H7 (cell line): ENCODE data around the gene LY6G5B. TPM values are rescaled to one million over a fixed set of nuclear protein-coding genes. Genes with fewer than 3 reads are reported as not detected.
A peak's percentile ranks its signal among the peaks of the same experiment; 100 is the strongest.

Experiments used
- DNase-seq: peaks from one replicate; pipeline ENCODE4 v3.0.0; 2012
- H3K27me3 ChIP-seq: 2 replicates; pipeline ENCODE4 v1.6.0; 2011; ENCODE audit warnings: mild to moderate bottlenecking, low read length; ENCODE audit not compliant: control insufficient read depth, insufficient read depth
- H3K36me3 ChIP-seq: replicated peaks from 2 replicates; pipeline ENCODE4 v1.5.1; 2011; ENCODE audit warnings: low read length; ENCODE audit not compliant: control insufficient read depth, insufficient read depth
- H3K4me3 ChIP-seq: 2 replicates; pipeline ENCODE4 v1.5.1; 2011; ENCODE audit warnings: low read depth, mild to moderate bottlenecking, control low read depth, low read length, moderate library complexity; ENCODE audit not compliant: insufficient read depth
- total RNA-seq: library from RNA; depleted of rRNA; stranded (reverse); fragments of >200 nt; shearing (Covaris generic); gene quantifications from 2 replicates; pipeline ENCODE4 v1.2.3, GENCODE V29; 2014

Gene LY6G5B
- total RNA-seq, 1 experiment from 2014 or later, result 2.9 TPM

- DNase-seq, result peak; percentile 65
- Histone ChIP-seq H3K36me3 (peaks cover 28% of the 10 kb centered on the region), H3K27me3 (no peaks in the 10 kb centered on the region), H3K4me3 (peak overlapping the region; percentile 94)
Observed at GRCh38 chr6:31663961-31664789, 5.6 kb upstream of the LY6G5B start.

GRCh38 chr6:31664790-31665500, 4.8 kb upstream of the LY6G5B start, which contains the start of gene GPANK1:
TSS of gene GPANK1 (minus strand) at chr6:31664997. CDS start at chr6:31664478, 519 bp downstream.
- no peaks in the 10 kb centered on the region for H3K27me3 ChIP-seq
- H3K36me3 ChIP-seq, result peaks cover 34% of the 10 kb centered on the region
- peak; percentile 82 for DNase-seq
- peak within 1 kb of the TSS; percentile 94 for H3K4me3 ChIP-seq

- H3K36me3 ChIP-seq, result peaks cover 39% of the 10 kb centered on the region
- peak within 1 kb of the TSS; percentile 94 for H3K4me3 ChIP-seq
- DNase-seq, result peak; percentile 98
- H3K27me3 ChIP-seq, result no peaks in the 10 kb centered on the region
Observed at GRCh38 chr6:31665501-31666336, 4.1 kb upstream of the LY6G5B start, which contains the start of gene CSNK2B. TSS of gene CSNK2B (plus strand) at chr6:31666080. CDS start at chr6:31666832, 752 bp downstream.

GRCh38 chr6:31666337-31666965, 3.3 kb upstream of the LY6G5B start:
- H3K27me3 ChIP-seq, result no peaks in the 10 kb centered on the region
- peak overlapping the region; percentile 84 for H3K4me3 ChIP-seq
- no peak for DNase-seq
- H3K36me3 ChIP-seq, result peaks cover 43% of the 10 kb centered on the region

GRCh38 chr6:31676322-31676903, 6.6 kb downstream of the LY6G5B start:
- peaks cover 6% of the 10 kb centered on the region for H3K27me3 ChIP-seq
- peaks cover 8% of the 10 kb centered on the region for H3K36me3 ChIP-seq
- no peak overlapping the region for H3K4me3 ChIP-seq
- DNase-seq, result no peak

GRCh38 chr6:31676904-31677303, 7.1 kb downstream of the LY6G5B start:
- DNase-seq, result no peak
- H3K36me3 ChIP-seq, result peaks cover 4% of the 10 kb centered on the region
- H3K27me3 ChIP-seq, result peaks cover 11% of the 10 kb centered on the region
- H3K4me3 ChIP-seq, result no peak overlapping the region

GRCh38 chr6:31677955-31678354, 8.2 kb downstream of the LY6G5B start:
- Histone ChIP-seq H3K36me3 (no peaks in the 10 kb centered on the region), H3K27me3 (peaks cover 17% of the 10 kb centered on the region), H3K4me3 (no peak overlapping the region)
- no peak for DNase-seq

GRCh38 chr6:31680226-31681134, 10.7 kb downstream of the LY6G5B start, which contains the start of gene LY6G5C:
TSS of gene LY6G5C (minus strand) at chr6:31681067. CDS start at chr6:31680373, 694 bp downstream.
- peak within 1 kb of the TSS; percentile 38 for H3K4me3 ChIP-seq
- peak; percentile 81 for DNase-seq

GRCh38 chr6:31681135-31681671, 11.4 kb downstream of the LY6G5B start:
- H3K4me3 ChIP-seq, result peak overlapping the region; percentile 38
- peak; percentile 86 for DNase-seq
- no peaks in the 10 kb centered on the region; the same call in 1 of the 2 replicates for H3K36me3 ChIP-seq
- peaks cover 17% of the 10 kb centered on the region for H3K27me3 ChIP-seq

More at GRCh38 chr6:31680226-31681134, 10.7 kb downstream of the LY6G5B start, which contains the start of gene LY6G5C:
- Histone ChIP-seq H3K36me3 (no peaks in the 10 kb centered on the region), H3K27me3 (peaks cover 17% of the 10 kb centered on the region)

GRCh38 chr6:31683591-31683990, 13.8 kb downstream of the LY6G5B start:
- peaks cover 3% of the 10 kb centered on the region for H3K36me3 ChIP-seq
- DNase-seq, result no peak
- peaks cover 17% of the 10 kb centered on the region for H3K27me3 ChIP-seq
- peak overlapping the region; percentile 47; the same call in 1 of the 2 replicates for H3K4me3 ChIP-seq

- no peak for DNase-seq
- peaks cover 10% of the 10 kb centered on the region for H3K27me3 ChIP-seq
- peaks cover 11% of the 10 kb centered on the region for H3K36me3 ChIP-seq
- H3K4me3 ChIP-seq, result no peak overlapping the region
Observed at GRCh38 chr6:31686483-31686882, 16.7 kb downstream of the LY6G5B start.

GRCh38 chr6:31687321-31687720, 17.5 kb downstream of the LY6G5B start:
- no peak for DNase-seq
- Histone ChIP-seq H3K36me3 (peaks cover 11% of the 10 kb centered on the region), H3K27me3 (peaks cover 2% of the 10 kb centered on the region; the same call in 1 of the 2 replicates)

More at GRCh38 chr6:31687321-31687720, 17.5 kb downstream of the LY6G5B start:
- H3K4me3 ChIP-seq, result no peak overlapping the region
